Activated T-helper 1 cell treated with Interleukin-2 at 50 U/mL for 16 hours (primary cell): ENCODE results near the gene FARP2.

Experiments used
- DNase-seq: peaks from one replicate; pipeline ENCODE4 v3.0.0-alpha.2; 2020; ENCODE audit warnings: low read depth

FARP2 gene

DNA sequence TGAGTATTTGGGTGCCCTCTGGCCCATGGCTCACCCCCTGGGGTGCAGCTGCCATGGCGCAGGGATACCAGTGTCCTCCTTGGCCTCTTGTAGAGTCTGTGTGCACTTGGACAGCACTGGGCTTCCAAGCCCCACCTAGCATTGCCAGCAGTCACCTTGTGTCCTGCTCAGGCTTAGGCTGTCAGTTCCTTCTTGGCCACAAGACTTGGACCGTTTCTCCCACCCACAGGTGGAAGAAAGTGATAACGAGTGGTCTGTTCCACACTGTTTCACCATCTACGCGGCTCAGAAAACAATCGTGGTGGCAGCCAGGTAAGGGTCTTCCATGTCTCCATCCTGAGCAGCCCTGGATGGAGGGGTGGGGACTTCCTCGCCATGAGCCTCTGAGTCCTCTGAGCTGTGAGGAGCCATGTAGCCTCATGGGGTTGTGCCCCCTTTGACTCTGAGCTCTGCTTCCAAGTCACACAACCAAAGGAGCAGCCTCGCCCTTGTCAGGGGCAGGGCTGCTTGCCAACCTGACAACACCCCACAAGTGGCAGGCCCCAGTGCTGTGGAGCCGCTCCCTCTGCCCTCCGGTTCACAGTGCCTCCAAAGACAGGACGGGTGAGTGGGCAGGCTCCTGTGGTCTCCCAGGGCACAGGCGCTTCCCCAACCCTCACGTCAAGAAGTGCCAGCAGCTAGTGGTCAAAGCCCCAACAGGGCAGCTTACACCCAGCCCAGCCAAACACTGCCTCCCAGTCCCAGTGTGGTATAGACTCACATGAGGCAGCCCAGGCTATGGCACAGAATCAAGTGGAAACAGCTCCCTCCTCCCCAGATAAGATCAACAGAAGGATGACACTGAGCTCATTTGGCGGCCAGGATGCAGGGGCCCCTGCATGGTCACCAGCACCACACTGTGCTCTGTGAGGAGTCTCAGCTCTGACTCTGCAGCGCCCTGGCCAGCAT lies 133.9 kb downstream of the FARP2 start:
- no peak for DNase-seq

DNA sequence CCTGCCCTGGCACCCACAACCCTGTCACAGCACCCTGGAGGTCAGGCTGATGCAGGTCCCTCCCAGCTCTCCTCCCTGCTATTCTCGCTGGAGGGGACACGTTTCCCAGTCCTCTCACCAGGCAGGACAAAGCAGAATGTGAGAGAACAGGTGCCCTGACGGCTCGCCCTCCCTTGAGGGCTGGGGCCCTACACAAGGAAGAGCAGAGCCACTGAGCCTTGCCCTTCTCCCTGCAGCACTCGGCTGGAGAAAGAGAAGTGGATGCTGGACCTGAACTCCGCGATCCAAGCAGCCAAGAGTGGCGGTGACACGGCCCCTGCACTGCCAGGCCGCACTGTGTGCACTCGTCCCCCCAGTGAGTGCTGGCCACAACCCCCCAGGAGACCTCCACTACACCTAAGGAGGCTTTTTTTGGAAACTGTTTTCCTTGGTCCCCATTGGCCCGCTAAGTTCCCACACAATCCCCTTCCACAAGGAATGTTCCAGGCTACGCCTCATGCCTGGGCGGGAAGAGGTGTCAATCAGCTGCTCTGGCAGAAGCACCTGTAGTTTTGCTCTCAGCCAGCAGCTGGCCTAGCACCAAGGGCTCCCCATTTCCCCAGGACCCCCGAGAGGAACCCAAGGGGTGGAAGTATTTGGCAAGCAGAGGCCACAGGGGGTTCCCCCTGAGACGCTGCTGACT lies 134.9 kb downstream of the FARP2 start:
- no peak for DNase-seq

DNA sequence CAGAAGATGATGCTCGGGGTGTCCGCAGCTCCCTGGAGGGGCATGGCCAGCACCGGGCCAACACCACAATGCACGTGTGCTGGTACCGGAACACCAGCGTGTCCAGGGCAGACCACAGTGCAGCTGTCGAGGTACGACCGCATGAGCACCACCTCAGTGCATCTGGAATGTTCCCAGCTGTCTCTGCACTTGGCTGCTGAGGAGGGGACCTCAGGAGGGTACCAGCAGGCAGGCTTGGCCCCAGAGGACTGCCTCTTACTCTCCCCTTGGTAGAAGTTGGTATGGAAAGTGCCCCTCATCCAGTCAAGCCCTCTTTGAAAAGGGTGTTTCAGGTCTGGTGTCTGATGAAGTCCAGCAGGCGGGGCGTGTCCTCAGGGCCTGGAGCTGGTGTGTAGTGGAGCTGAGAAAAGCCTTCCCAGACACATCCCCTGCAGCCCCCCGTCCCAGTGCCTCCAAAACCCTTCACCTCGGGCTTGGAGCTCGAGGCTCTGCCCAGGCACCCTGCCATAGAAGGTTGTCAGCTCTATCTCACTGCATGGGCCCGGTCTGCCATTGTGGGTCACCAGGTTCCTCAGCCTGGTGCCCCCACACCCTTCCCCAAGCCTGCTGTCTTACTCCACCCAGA lies 135.6 kb downstream of the FARP2 start:
- no peak for DNase-seq

DNA sequence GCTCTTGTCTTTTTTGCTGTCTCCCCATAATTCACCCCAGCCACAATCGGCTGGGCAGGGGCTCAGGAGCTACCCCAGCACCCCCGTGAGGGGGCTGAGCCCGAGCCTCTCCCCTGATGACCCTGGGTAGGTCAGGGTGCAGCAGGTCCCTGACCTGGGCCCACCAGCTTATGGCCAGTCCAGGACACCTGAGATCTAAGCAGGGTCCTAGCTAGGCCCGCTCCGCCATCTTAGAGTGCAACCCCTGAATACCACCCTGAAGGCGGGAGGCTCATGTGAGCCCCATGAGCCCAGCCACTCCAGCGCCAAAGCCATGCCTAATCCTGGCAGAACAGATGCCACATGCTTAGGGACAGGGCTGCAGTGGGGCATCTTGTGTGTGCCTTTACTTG lies 136.1 kb downstream of the FARP2 start:
- DNase-seq = no peak

DNA sequence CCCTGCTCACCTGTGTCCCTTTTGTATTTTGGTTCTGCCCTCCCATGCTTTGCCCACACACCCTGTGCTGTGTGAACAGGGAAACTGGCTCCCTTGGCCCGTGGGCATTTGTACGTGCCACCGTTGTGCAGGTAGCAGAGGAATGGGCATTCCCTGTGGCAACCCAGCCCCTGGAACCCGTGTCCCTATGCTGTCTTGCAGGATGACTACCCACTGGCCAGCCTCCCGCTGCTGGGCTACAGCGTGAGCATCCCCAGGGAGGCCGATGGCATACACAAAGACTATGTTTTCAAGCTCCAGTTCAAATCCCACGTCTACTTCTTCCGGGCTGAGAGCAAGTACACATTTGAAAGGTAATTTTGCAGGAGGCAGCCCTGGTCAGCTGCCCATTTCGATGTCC lies 137.0 kb downstream of the FARP2 start:
- DNase-seq = no peak

DNA sequence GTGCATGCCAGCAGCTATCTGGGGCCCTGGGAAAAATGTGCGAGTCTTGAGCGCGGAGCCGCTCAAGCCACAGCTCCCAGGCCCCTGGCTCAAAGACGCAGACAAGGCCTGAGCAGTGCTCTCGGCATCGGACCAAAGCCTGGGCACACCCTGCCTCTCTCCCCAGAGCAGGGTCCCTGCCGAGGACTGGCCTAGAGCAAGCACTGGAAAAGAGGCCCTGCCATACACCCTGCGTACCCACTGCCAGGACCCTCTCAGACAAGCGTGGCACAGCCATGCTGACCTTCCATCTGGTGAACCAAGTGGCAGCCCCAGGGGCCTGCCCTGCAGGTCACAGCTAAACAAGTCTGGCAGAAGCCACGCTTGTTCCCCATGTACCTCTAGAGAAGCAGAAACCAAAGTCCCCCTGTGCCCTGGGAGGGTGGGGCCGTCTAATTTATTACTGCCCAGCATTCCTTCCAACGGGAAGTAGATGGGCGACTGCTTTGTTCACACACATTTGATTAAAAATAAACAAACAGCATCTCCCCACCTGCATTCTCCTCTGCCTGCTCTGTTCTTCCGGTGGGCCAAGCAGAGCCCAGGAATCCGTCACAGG lies 138.3 kb downstream of the FARP2 start:
- DNase-seq = no peak

DNA sequence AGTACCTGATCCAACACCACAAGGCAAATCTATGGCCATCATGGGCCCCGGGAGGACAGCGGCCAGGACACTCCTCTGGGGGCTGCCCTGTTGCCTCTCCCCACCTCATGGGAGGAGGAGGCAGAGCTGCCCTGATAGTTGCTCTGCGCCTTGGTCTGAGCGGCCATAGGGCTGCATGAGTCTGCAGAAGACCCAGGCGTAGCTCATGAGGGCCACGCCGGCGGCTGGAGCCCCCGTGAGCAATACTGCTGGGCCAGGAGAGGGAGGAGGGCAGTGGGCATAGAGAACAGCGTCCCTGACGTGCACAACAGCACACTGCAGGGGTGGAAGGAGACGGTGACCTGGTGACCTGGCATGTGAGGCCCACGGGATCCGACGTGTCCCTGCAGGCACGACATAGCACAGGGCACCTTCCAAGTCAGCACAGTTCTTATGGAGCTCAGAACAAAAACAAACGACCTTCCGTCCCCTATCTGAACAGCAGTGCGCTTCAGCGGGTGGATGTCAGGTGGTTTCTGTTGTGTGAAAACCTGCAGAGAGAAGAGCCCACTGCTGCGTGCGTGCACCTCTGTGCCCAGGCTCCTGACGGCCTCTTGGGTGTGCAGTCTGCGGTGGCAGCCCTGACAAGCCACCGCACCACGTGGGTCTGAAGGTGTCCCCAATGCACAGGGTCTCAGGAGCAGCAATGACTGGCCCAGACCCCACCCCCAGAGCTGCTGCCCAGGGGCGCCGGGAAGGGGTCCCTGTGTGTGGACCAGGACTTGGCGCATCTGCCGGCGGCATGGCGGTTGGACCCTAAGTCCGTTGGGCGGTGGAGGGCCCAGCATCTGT lies 139.3 kb downstream of the FARP2 start:
- no peak for DNase-seq

DNA sequence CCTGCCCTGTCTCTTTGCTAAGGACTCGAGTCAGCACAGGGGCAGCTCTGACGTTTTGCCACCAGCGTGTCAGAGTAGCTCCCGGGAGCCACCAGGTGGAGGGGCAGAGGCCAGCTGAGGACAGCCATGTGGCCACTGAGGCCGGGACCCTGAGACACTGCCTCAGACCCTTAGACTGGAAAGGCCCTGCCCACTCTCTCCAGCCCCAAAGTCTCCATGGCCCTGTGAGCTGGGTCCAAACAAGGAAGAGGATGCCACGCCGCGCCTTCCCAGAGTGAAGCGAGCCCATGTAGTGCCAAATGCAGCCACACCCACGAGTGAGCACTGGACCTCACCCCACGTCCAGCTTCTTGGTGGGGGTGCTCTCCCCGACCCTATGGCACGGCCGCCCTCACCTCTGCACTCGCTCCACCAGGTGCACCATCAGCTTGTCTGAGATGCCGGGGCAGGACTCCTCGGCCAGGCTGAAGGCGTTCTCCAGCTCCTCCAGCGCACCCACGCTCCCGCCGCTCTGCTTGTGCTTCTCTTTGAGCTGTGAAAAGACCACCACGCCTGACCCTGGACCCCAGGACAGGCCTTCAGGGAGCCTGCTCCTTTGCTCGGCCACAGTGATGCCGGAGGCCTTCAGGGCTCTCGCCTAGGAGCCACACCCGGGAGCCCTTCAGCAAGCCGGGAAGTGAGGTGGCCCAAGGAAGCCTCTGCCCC lies 140.1 kb downstream of the FARP2 start:
- DNase-seq = no peak

DNA sequence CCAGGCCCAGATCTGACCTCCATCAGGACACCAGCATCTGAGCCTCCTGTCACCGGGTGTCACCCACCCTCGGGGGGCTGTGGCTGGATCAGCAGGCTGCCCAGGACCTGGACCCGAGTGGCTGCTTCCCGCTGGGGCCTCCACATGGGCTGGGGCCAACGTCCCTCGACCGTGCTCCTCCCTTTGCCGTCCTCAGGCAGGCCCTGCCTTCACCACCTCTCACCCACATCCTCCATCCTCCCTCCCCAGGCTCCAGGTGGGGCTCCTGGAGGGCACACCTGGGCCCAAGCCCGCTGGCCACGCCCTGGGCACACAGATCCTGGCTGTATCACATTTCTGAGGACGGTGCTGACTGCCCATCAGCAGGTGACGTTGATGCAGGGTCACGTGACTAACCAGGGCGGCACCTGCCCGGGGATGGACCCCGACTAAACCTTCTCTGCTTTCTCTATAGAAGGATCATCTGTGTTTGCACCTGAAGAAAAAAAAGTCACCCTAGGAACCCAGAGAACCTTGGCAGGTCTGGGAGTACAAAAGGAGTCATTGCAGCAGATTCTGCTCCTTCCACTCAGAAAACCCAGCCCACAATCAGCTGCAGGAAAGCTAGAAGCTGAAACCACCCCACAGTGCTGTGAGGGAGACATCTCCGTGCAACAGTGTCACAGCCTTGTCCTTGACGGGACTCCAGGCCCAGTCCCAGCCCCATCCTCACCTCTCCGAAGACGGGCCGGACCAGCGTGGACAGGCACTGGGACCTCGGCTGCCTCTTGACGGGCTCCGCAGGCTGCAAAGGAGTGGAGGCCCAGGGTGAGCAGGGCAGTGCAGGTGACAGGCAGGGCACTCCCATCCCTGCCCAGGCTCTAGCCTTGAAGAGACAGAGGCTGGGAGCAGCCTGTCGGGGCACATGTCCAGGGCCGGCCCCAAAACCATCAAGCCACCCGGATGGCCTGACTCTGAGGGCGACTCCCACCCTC lies 141.1 kb downstream of the FARP2 start:
- no peak for DNase-seq

DNA sequence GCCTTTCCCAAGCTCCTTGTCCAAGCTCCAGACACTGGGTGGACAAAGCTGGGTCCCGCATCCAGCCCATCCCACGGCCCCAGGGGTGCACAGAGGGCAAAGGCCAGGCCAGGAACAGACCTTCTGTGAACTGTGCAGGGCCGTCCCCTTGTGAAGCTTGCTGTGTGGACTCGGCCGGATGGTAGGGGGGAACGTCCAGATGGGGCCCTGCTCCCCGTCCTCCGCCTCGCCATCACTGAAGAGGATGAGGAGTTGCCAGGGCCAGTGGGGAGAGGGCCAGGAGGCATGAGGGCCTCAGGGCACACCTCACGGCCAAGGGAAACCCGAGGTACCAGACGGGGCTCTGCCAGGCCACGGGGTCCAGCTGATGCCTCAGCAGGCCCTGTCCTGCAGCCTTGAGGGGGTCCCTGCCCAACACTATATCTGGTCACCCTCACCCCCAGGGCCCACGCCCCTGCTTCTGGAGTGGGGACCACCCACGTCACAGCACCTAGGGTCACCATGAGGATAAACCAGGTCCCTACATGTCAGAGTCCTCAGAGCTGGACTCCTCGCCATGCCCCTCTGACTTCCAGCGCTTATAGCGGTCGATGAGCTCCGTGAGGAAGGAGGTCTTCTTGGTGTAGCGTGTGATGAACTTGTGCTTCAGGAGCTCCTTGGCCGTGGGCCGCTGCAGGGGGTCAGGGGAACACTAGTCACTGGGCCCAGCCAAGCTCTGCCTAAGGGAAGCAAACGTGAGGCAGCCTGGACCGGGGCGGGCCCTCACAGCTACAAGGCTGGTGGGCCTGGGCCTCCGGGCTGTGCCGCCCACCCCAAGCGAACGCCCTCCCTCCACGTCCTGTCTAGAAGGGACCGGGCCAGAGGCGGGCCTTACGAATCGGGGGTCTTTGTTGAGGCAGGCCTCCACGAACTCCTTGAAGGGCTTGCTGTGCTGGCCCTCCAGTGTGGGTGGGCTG lies 142.3 kb downstream of the FARP2 start:
- no peak for DNase-seq

DNA sequence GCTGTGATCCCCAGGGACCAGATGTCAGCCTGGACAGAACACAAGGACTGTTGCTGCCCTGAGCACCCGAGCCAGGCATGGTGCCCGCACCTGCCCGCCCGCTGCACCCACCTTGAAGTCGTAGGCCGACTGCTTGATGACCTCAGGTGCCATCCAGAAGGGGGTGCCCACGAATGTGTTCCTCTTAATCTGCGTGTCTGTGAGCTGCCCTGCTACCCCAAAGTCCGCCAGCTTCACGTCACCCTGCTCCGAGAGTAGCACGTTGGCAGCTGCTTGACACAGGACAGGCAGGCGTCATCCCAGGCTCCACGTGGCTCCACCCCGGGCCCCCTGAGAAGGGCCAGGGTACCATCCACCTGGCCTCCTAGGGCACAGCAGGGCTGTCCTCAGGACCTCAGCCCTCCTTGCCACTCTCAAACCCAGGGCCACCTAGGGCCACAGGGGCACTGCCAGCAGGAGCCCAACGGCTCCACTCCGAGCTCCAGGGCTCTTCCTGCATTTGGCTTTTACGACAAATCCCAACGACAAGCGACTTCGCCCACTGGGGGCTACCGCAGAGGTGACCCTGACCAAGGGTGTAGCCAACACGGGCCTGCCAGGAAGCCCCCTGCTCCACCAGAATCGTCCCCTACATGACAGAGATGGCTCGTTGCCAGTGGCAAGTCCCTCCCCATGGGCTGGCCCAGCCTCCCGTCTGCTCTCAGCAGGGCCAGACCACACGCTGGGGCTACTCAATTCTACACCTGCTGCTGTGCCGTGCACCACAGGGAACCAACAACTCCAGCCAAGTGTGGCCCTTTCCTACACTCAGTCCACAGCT lies 143.3 kb downstream of the FARP2 start:
- no peak for DNase-seq

DNA sequence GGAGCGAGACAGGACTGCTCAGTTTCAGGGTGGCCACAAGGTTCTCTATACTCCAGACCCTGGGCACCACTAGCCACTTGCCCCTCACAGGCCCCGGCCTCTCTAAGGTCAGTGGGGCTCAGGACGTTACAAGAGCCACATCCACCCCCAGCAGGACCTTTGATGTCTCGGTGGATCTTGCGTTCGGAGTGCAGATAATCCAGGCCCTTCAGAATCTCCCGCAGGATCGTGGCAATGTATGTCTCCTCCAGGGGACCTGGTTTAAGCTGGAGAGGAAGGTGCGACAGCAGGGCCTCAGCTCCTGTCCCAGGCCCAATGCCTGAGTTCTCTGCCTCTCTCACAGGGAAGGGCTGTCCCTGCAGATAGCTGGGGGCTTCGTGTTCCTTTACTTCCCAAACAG lies 143.9 kb downstream of the FARP2 start:
- DNase-seq = no peak

DNA sequence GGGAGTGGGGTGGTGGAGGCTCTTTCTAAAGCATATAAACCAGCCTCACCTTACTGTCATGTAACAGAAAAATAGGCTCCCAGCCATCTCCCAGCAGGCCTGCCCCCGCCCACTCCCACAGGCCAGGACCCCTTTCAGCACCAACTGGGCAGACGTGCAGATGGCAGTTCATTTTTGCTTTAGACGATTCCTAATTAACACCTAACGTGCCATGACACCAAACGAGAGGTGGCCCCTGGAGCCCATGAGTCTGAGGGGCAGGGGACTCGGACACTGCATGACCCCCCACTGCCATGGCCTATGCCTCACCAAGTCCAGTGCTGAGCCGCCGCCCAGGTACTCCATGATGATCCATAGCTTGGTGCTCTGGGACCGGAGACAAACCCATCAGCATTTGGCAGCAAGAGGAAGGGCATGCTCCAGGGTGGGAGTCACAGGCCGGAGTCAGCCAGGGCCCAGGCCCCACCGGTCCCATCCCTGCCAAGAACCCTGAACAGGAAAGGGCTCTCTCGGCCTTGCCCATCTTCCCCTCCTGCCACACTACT lies 144.4 kb downstream of the FARP2 start:
- no peak for DNase-seq

DNA sequence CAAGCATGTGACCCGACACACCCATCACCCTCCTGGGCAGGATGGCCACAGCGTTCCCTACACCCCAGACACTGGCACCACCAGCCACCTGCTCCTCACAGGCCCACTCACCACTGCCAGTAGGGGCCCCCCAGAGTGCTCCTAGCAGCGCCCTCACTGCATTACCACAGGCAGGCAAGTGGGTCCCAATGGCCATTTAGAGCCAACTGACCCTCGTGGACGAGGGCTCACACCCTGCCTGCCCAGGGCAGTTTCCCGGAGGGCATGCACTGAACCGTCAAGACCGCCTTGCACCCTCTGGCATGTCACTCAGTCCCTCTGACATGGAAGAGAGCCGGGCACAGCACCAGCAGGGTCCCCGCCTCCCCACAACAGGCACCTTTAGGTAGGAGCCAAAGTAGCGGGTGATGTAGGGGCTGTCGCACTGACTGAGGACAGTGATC lies 145.0 kb downstream of the FARP2 start:
- DNase-seq = no peak

DNA sequence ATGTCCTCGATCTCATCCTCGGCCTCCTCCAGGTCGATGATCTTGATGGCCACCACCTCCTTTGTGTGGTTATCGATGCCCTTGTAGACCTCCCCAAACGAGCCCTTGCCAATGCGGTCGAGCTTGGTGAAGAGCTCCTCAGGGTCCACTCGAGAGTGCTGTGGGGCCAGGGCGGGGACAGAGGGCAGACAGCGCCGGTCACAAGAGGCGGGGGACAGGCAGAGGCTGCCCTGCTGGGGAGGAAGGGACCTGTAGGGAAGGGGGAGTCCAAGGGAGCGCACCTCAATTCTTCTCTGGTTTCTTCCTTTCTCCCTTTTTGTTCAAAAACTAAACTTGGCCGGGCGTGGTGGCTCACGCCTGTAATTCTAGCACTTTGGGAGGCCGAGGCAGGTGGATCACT lies 145.5 kb downstream of the FARP2 start:
- no peak for DNase-seq

DNA sequence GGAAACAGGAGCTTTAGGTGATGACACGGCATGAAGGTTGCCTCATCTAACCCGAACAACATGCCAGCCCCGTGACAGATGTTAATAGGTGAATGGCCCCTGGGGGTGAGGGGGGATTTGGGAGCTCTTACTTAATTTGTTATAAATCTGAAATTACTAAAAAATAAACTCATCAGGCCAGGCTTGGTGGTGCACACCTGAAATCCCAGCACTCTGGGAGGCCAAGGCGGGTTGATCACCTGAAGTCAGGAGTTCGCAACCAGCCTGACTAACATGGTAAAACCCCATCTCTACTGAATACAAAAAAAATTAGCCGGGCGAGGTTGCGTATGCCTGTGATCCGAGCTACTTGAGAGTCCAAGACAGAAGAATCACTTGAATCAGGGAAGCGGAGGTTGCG lies 146.2 kb downstream of the FARP2 start:
- DNase-seq = no peak

DNA sequence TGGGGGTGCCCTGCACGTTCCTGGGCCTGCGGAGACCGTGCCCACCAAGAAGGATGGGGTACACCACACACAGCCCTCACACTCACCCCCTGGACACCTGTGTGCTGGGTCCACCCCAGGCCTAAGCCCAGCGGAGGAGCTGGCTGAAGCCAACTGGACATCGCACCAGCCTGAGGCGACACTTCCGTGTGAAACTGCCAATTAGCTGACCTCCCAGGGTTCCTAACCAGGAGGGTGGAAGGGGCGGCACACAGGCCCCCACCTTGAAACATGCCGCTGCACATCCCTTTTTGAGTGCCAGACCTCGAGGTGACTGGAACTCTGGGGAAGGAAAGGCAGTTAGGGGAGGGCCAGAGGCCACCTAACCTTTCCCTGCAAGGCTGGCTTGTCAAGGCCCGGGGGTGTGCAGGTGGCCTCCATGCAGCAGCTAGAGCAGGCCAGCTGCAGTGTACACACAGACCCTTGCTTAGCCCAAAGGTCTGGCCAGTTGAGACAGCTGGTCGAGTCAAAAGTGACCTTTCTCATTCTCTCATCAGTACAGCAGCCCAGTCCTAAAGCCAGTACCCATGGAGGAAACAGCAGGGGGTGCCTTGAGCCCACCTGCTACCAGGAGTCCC lies 147.8 kb downstream of the FARP2 start:
- no peak for DNase-seq
